EH (cell line): ENCODE measurements around the gene R3HDM1.
"Not testable (repeated sequence)": the region's sequence is repeated elsewhere in the genome, so short reads cannot be mapped to it uniquely, and the experiment has no call there.

ENCODE experiments used
- DNase-seq: peaks from one replicate; pipeline ENCODE4 v3.0.0-alpha.2; 2015; ENCODE audit warnings: low read depth

The R3HDM1 gene

GRCh38 chr2:135570884-135571283 lies 39.6 kb downstream of the R3HDM1 start:
- DNase-seq, result no peak

- DNase-seq, result no peak
Measured at GRCh38 chr2:135573620-135574019, 42.3 kb downstream of the R3HDM1 start.

GRCh38 chr2:135581282-135581681 lies 50.0 kb downstream of the R3HDM1 start:
- DNase-seq, result no peak

DNA sequence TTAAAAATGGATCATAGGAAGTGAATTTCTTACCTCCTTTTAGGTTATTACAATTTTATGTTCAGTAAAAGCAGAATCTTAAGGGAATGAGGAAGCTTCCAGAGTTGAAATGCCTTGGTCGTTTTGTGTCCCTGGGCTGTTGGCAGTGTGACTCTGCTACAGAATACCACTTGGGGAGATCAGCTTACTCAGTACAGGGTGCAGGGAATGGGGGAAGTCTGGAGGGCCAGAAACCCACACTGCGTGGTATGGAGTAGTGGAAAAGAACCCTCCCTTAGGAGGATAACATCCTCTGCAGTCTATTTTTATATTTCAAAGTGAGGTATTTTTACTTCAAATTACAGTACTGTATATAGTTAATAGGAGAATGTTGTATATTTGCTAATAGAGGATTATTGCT lies 51.1 kb downstream of the R3HDM1 start:
- no peak for DNase-seq

GRCh38 chr2:135585586-135585985 lies 54.3 kb downstream of the R3HDM1 start:
- DNase-seq, result no peak

DNA sequence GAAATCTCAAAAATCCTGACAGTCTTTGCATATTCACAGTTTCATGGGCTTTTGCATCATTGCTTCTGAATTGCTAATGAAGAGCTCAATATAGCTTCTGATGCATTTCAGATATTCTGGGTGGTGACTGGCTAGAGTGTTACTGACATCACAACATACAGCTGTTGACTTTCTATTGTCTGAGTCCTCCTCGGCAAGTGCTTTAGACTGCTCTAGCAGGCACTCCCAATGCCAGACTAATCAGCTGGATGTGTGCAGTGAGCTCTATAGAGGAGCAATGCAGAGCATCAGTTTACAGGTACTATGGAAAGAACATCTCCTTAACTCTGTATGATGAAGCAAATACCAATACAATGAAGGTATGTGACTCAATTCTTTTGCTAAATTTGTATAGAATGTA lies 54.9 kb downstream of the R3HDM1 start:
- no peak for DNase-seq

DNA sequence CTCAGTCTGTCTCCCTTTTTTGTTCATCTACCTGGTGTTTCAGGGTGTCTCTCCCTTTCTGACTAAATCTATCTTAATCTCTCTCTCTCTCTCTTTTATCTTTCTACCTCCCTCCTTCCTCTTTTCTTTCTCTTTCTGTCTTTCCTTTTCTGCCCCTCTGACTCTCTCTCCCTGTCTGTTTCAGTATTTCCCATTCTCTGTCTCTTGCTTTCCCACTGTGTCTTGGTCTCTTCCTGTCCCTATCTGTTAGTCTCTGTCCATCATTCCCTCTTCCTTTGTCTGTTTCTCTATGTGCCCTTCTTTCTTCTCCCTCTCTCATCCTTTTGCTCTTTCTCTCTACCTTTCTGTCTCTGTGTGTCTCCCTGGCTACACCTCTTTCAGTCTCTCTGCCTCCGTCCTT lies 56.7 kb downstream of the R3HDM1 start:
- no peak for DNase-seq

GRCh38 chr2:135590619-135591260 lies 59.5 kb downstream of the R3HDM1 start:
- DNase-seq, result no peak

- peak; percentile 23 for DNase-seq
Measured at GRCh38 chr2:135600915-135601314, 69.6 kb downstream of the R3HDM1 start.

GRCh38 chr2:135603543-135603942 lies 72.3 kb downstream of the R3HDM1 start:
- no peak for DNase-seq

GRCh38 chr2:135607561-135607960 lies 76.3 kb downstream of the R3HDM1 start:
- DNase-seq, result peak; percentile 35

DNA sequence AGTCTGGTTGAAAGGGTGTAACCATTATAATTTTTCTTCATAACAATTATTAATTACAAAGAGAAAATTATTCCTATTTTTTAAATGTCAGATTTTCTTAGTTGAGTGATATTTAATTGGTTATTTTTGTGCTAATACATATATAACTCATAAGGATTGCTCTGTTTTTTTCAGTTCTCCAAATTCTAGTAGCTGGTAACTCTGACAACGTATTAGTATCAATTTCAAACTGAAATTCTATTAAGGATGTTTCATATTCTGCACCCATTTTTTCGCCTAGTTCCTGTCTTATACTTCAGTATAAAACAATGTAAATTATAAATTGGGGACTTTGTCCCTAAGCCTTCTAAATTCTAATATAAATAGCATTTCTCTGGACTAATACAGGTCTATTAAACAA lies 81.0 kb downstream of the R3HDM1 start:
- no peak for DNase-seq

DNA sequence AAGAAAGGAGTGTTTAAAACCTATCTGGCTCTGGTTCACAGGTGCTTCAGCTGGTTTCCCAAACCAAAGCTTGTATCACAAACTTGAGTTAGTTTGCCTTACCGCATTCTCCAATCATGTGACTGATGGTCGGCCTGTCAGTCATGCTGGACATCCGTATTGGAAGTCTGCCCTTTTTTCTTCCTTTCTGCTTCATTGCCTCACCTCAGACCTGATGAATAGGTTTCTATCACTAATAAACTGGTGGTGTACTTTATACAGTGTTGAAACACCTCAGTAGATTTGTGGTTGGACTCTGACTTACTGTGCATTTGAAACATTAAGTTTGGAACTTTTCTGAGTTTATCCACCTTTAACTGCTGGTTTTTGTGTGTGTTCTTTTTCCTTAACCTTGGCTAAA lies 84.1 kb downstream of the R3HDM1 start:
- DNase-seq, result no peak

GRCh38 chr2:135617501-135618015 lies 86.3 kb downstream of the R3HDM1 start:
- peak; percentile 60 for DNase-seq

GRCh38 chr2:135620198-135620597 lies 88.9 kb downstream of the R3HDM1 start:
- no peak for DNase-seq

- DNase-seq, result no peak
Measured at GRCh38 chr2:135629520-135629919, 98.2 kb downstream of the R3HDM1 start.

GRCh38 chr2:135630034-135630433 lies 98.8 kb downstream of the R3HDM1 start:
- not testable (repeated sequence) for DNase-seq

GRCh38 chr2:135630488-135630887 lies 99.2 kb downstream of the R3HDM1 start:
- DNase-seq, result no peak

DNA sequence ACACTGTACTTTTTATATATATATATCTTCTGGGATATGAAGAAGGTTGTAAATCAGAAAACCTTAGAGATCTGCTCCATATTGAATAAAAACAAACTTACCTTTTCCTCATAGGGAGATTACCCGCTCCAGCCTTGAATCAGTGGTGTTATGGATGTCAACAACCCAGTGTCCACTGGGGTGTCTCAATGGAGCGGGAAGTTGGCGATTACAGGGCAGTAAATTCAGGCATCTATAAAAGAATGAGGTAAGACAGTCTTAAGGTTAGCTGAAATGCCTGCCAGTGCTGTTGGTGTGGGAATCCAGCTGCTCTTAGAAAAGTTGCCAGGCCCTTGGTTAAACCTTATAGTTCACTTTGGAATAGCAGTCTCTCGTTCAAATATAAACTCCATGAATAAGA lies 102.3 kb downstream of the R3HDM1 start:
- DNase-seq, result no peak

DNA sequence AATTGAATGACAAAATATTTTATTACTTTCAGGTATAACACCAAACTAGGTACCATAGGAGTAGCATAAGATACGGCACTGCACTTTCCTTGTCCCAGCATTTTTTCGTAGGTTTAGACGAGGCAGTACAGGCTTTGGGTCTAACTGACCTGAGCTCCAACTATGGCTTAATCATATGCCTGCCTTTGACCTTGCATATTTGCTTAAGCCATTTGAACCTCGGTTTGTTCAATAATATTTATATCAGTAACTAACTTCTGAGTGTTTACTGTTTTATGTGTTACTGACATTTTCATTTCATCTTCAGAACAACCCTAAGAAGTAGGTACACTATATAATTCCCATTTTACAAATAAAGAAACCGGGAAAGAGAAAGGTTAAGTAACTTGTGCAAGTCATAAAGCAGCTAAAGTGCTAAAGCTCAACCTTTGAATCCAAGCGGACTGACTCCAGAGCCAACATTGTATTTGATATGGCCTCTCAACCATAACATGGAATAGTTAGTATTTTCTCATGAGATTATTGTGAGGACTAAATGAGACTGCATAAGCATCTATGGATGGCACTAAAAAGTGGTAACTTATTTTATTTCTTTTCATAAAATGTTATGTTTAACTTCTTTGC lies 104.0 kb downstream of the R3HDM1 start:
- DNase-seq, result no peak

- no peak for DNase-seq
Measured at GRCh38 chr2:135636982-135637381, 105.7 kb downstream of the R3HDM1 start.

- DNase-seq, result no peak
Measured at GRCh38 chr2:135637456-135638087, 106.3 kb downstream of the R3HDM1 start.

DNA sequence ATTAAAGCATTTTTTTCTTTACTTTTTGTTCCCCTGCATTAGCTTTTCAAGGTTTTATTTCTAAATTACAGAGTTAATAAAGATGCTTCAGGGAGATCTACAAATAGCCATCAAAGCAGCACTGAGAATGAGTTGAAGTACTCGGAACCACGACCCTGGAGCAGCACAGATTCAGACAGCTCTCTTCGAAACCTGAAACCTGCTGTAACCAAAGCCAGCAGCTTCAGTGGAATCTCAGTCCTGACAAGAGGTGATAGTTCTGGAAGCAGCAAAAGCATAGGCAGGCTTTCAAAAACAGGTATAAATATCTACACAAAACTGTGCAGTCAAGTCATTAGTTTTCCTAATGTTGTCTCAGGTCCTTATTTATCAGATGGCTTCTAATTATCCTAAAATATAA lies 107.5 kb downstream of the R3HDM1 start:
- DNase-seq, result no peak
